Body of pancreas (tissue), 4 donors: ENCODE results near the gene TSSK2. TPM values are rescaled to one million over a fixed set of nuclear protein-coding genes. Genes with fewer than 3 reads are reported as not detected.

ENCODE experiments used
- ATAC-seq: fragments of 150-250 bp; one replicate; pipeline ENCODE4 v1.9.1; 2016
- DNase-seq, 4 donors: peaks; one replicate each; pipeline ENCODE4 v3.0.0-alpha.2; 2019
- H3K27ac ChIP-seq, 4 donors: fragments of 200-600 bp; sonication (generic); 1 replicate in 3 of 4; 2 replicates in 1 of 4; pipeline versions ENCODE4 v1.5.1 to v1.6.1; 2016 to 2019; ENCODE audit warnings: mild to moderate bottlenecking in 1 of 4, mixed read lengths in 1 of 4, moderate library complexity in 1 of 4
- H3K27me3 ChIP-seq, 2 donors: fragments of 200-600 bp; sonication (generic); one replicate each; pipeline ENCODE4 v1.6.0; 2016; ENCODE audit warnings: mild to moderate bottlenecking in 1 of 2
- H3K36me3 ChIP-seq, 2 donors: fragments of 200-600 bp; sonication (generic); replicated peaks in 1 of 2; 2 replicates each; pipeline ENCODE4 v1.5.1; 2016; ENCODE audit warnings: low read depth in 2 of 2; ENCODE audit not compliant: insufficient read depth in 1 of 2
- H3K4me1 ChIP-seq: fragments of 200-600 bp; sonication (generic); one replicate; pipeline ENCODE4 v1.6.0; 2016
- H3K4me3 ChIP-seq, 2 donors: fragments of 200-600 bp; sonication (generic); 1 replicate in 1 of 2; 2 replicates in 1 of 2; pipeline ENCODE4 v1.5.1; 2016 to 2019
- H3K9me3 ChIP-seq, 3 donors: fragments of 200-600 bp; sonication (generic); 1 replicate in 2 of 3; 2 replicates in 1 of 3; pipeline ENCODE4 v1.5.1; 2016
- POLR2A ChIP-seq, 3 donors: fragments of 450-650 bp; IDR thresholded peaks; one replicate each; pipeline ENCODE4 v1.6.1; 2016; ENCODE audit warnings: antibody characterized with exemption in 3 of 3, mild to moderate bottlenecking in 2 of 3
- WGBS, 2 donors: methylation state at CpG; one replicate each; pipeline ENCODE4 v1.1.5; 2017; 5-methylcytosine and 5-hydroxymethylcytosine counted together
- intact Hi-C: fragments of 100-400 bp; cut with DNase I; formaldehyde crosslinking; loops from one replicate; pipeline ENCODE4 v1.15.1; 2023
- total RNA-seq, 2 donors: library from RNA; depleted of rRNA; stranded (reverse); fragments of >200 nt; gene quantifications; one replicate each; pipeline ENCODE4 v1.1.0, GENCODE V29; 2016
- TF ChIP-seq, protein P1 (sequence below), 7 experiments: fragments of 450-650 bp in 4 of 7; fragments of 200-600 bp in 3 of 7; sonication (generic) in 3 of 7; IDR thresholded peaks; one replicate each; pipeline ENCODE4 v1.5.1; 2016 to 2019; ENCODE audit warnings: antibody characterized with exemption in 7 of 7

TSSK2 gene
- total RNA-seq, 2 donors from 2014 or later = 0.33 TPM; not detected in 1

- TF ChIP-seq POLR2A (IDR thresholded peaks at IDR 0.05) = no peak
- TF ChIP-seq, protein P1, sequence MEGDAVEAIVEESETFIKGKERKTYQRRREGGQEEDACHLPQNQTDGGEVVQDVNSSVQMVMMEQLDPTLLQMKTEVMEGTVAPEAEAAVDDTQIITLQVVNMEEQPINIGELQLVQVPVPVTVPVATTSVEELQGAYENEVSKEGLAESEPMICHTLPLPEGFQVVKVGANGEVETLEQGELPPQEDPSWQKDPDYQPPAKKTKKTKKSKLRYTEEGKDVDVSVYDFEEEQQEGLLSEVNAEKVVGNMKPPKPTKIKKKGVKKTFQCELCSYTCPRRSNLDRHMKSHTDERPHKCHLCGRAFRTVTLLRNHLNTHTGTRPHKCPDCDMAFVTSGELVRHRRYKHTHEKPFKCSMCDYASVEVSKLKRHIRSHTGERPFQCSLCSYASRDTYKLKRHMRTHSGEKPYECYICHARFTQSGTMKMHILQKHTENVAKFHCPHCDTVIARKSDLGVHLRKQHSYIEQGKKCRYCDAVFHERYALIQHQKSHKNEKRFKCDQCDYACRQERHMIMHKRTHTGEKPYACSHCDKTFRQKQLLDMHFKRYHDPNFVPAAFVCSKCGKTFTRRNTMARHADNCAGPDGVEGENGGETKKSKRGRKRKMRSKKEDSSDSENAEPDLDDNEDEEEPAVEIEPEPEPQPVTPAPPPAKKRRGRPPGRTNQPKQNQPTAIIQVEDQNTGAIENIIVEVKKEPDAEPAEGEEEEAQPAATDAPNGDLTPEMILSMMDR (IDR thresholded peaks at IDR 0.05) = no peak
- Histone ChIP-seq H3K27me3 (no peaks in the 10 kb centered on the region), H3K36me3 (no peaks in the 10 kb centered on the region), H3K4me3 (no peak overlapping the region), H3K4me1 (peaks cover 68% of the 10 kb centered on the region), H3K9me3 (no peaks in the 10 kb centered on the region), H3K27ac (no peak overlapping the region)
- WGBS, 2 donors = 96% methylated on average over 5 of the region's 5 CpGs
- DNase-seq (no peak), ATAC-seq (no peak)
- intact Hi-C loops = no loop called here
Observed at GRCh38 chr22:19113429-19113828, 17.7 kb upstream of the TSSK2 start.

GRCh38 chr22:19114984-19115552, 16.0 kb upstream of the TSSK2 start:
- no peak for TF ChIP-seq POLR2A (IDR thresholded peaks at IDR 0.05)
- TF ChIP-seq, protein P1 (IDR thresholded peaks at IDR 0.05) = no peak

DNA sequence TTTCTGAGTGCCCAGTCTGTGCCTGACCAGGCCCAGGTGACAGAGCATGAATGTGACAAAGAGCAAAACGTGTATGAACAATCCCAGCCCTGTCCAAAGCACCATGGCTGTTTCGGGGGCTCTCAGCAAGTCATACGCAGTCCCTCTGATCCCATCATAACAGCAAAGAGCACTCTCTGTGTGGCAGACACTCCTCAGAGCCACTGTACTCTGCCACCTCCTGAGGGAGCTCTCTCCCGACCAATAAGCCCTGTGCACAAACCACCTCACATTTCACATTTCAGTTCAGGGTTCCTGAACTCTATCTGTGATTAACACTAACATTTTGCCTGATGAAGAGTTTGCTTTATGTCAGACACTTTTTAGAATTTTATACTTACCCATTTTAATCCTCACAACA, 15.5 kb upstream of the TSSK2 start:
- H3K36me3 ChIP-seq = no peaks in the 10 kb centered on the region
- peaks cover 71% of the 10 kb centered on the region for H3K4me1 ChIP-seq
- H3K4me3 ChIP-seq = no peak overlapping the region
- no peak for ATAC-seq
- TF ChIP-seq, protein P1 (IDR thresholded peaks at IDR 0.05) = peak in 1 of 7 experiments; percentile 30
- TF ChIP-seq POLR2A (IDR thresholded peaks at IDR 0.05) = no peak
- no peaks in the 10 kb centered on the region for H3K27me3 ChIP-seq
- intact Hi-C loops = no loop called here
- DNase-seq = peak in 1 of 4 donors; percentile 11
- no peaks in the 10 kb centered on the region for H3K9me3 ChIP-seq
- H3K27ac ChIP-seq = peak overlapping the region in 1 of 4 donors; percentile 17
- 53 to 71% methylated on average over 4 of the region's 4 CpGs for WGBS, 2 donors

More at GRCh38 chr22:19114984-19115552, 16.0 kb upstream of the TSSK2 start:
- H3K4me3 ChIP-seq = no peak overlapping the region
- H3K27ac ChIP-seq = no peak overlapping the region
- ATAC-seq (no peak), DNase-seq (peak in 2 of 4 donors; percentile 6 to 16)
- no peaks in the 10 kb centered on the region for H3K9me3 ChIP-seq
- peaks cover 68% of the 10 kb centered on the region for H3K4me1 ChIP-seq
- WGBS, 2 donors = 74 to 83% methylated on average over 2 to 4 of the region's 4 CpGs
- H3K36me3 ChIP-seq = no peaks in the 10 kb centered on the region
- no peaks in the 10 kb centered on the region for H3K27me3 ChIP-seq
- intact Hi-C loops = no loop called here

- WGBS, 2 donors = 15 to 29% methylated on average over 5 to 9 of the region's 9 CpGs
- ATAC-seq (no peak), DNase-seq (peak; percentile 42 to 70 (median 54))
- Histone ChIP-seq H3K4me3 (no peak overlapping the region), H3K9me3 (no peaks in the 10 kb centered on the region), H3K4me1 (peaks cover 69% of the 10 kb centered on the region), H3K27ac (peak overlapping the region in 2 of 4 donors; percentile 25 to 97), H3K27me3 (no peaks in the 10 kb centered on the region), H3K36me3 (no peaks in the 10 kb centered on the region)
- intact Hi-C loops = no loop called here
- TF ChIP-seq, protein P1 (IDR thresholded peaks at IDR 0.05) = no peak
- TF ChIP-seq POLR2A (IDR thresholded peaks at IDR 0.05) = no peak
Observed at GRCh38 chr22:19117111-19117512, 14.0 kb upstream of the TSSK2 start.

DNA sequence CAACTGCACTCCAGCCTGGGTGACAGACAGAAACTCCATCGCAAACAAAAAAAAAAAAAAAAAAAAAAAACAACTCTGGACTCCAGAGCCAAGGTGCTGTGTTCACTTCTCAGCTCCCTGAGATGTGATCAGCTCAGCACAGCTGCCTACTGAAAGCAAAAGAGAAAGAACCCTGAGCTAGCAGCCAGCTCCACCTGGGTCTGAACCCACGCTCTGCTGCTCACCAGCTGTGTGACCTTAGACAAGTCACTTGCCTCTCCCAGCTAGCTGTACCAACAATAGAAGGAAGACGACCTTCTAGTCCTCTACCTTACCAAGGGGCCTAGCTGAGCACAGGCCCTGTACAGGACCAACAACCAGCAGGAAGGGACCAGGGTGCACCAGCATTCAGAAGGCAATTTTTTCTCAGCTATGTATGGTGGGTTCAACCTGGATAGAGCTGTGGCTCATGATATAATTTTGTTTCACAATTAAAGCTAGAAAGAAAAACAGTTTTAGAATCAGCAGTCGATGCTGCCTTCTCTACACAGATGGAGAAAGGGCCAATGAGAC, 12.7 kb upstream of the TSSK2 start:
- intact Hi-C loops = no loop called here
- no peaks in the 10 kb centered on the region for H3K9me3 ChIP-seq
- no peak for ATAC-seq
- no peak overlapping the region for H3K4me3 ChIP-seq
- no peaks in the 10 kb centered on the region for H3K27me3 ChIP-seq
- WGBS, 2 donors = 63 to 69% methylated on average over 3 to 4 of the region's 4 CpGs
- H3K36me3 ChIP-seq = no peaks in the 10 kb centered on the region
- peak overlapping the region; percentile 22 to 97 (median 42) for H3K27ac ChIP-seq
- DNase-seq = peak; percentile 59 to 74 (median 65)
- peaks cover 78% of the 10 kb centered on the region for H3K4me1 ChIP-seq
- TF ChIP-seq, protein P1 (IDR thresholded peaks at IDR 0.05) = no peak
- TF ChIP-seq POLR2A (IDR thresholded peaks at IDR 0.05) = no peak
